Measurements from ENCODE around the gene NRN1. TPM values are rescaled to one million over a fixed set of nuclear protein-coding genes. Genes with fewer than 3 reads are reported as not detected.

The NRN1 gene
- total RNA-seq, 4 donors from 2014 or later: 0.19 to 7.1 (median 3.7) TPM

GRCh38 chr6:6008648-6009421 lies 2.1 kb upstream of the NRN1 start:
- 8 to 11% methylated on average over 18 to 24 of the region's 62 CpGs for WGBS, 2 donors
- H3K4me3 ChIP-seq: peak overlapping the region; percentile 11 to 64 (median 40)
- intact Hi-C loops (cut with DNase I): no loop called here
- H3K27ac ChIP-seq: peak overlapping the region in 3 of 4 donors; percentile 58 to 74 (median 60)
- H3K36me3 ChIP-seq: no peaks in the 10 kb centered on the region
- DNase-seq: no peak
- H3K9me3 ChIP-seq: peaks cover 0 to 6% (median 3%) of the 10 kb centered on the region in 3 donors
- TF ChIP-seq CTCF (IDR thresholded peaks at IDR 0.05): no peak
- no peak for TF ChIP-seq POLR2A (IDR thresholded peaks at IDR 0.05)
- peaks cover 21 to 97% (median 49%) of the 10 kb centered on the region in 4 donors for H3K27me3 ChIP-seq
- H3K4me1 ChIP-seq: peaks cover 21 to 50% (median 23%) of the 10 kb centered on the region in 3 donors

GRCh38 chr6:6008089-6008647 lies 1.4 kb upstream of the NRN1 start:
- intact Hi-C loops (cut with DNase I): no loop called here
- H3K4me3 ChIP-seq: peak overlapping the region; percentile 13 to 64 (median 43)
- TF ChIP-seq POLR2A (IDR thresholded peaks at IDR 0.05): no peak
- no peak for TF ChIP-seq CTCF (IDR thresholded peaks at IDR 0.05)
- H3K9me3 ChIP-seq: peaks cover 0 to 6% (median 3%) of the 10 kb centered on the region in 3 donors
- WGBS, 2 donors: 3 to 4% methylated on average over 10 of the region's 18 CpGs
- peak overlapping the region in 3 of 4 donors; percentile 58 to 74 (median 60) for H3K27ac ChIP-seq
- peaks cover 23 to 57% (median 28%) of the 10 kb centered on the region in 3 donors for H3K4me1 ChIP-seq
- DNase-seq: no peak
- H3K27me3 ChIP-seq: peaks cover 25 to 97% (median 55%) of the 10 kb centered on the region in 4 donors
- H3K36me3 ChIP-seq: no peaks in the 10 kb centered on the region

- H3K36me3 ChIP-seq: no peaks in the 10 kb centered on the region
- intact Hi-C loops (cut with DNase I): no loop called here
- 5 to 8% methylated on average over 23 to 24 of the region's 57 CpGs for WGBS, 2 donors
- no peak for DNase-seq
- peak overlapping the region; percentile 22 to 85 (median 66) for H3K27ac ChIP-seq
- TF ChIP-seq POLR2A (IDR thresholded peaks at IDR 0.05) (no peak), CTCF (IDR thresholded peaks at IDR 0.05) (no peak)
- peaks cover 25 to 63% (median 32%) of the 10 kb centered on the region in 3 donors for H3K4me1 ChIP-seq
- H3K9me3 ChIP-seq: peaks cover 0 to 6% (median 3%) of the 10 kb centered on the region in 3 donors
- H3K27me3 ChIP-seq: peaks cover 25 to 98% (median 60%) of the 10 kb centered on the region in 4 donors
- peak overlapping the region; percentile 13 to 64 (median 43) for H3K4me3 ChIP-seq
Measured at GRCh38 chr6:6007366-6008088, 802 bp upstream of the NRN1 start.

- no peak for DNase-seq
- peaks cover 27 to 71% (median 38%) of the 10 kb centered on the region in 3 donors for H3K4me1 ChIP-seq
- H3K36me3 ChIP-seq: no peaks in the 10 kb centered on the region
- no peak for TF ChIP-seq CTCF (IDR thresholded peaks at IDR 0.05)
- TF ChIP-seq POLR2A (IDR thresholded peaks at IDR 0.05): no peak
- intact Hi-C loops (cut with DNase I): no loop called here
- peak overlapping the region in 3 of 4 donors; percentile 40 to 64 (median 46) for H3K4me3 ChIP-seq
- WGBS, 2 donors: 4 to 9% methylated on average over 10 of the region's 10 CpGs
- H3K9me3 ChIP-seq: peaks cover 0 to 6% (median 3%) of the 10 kb centered on the region in 3 donors
- H3K27me3 ChIP-seq: peaks cover 32 to 100% (median 70%) of the 10 kb centered on the region in 4 donors
- H3K27ac ChIP-seq: peak overlapping the region in 2 of 4 donors; percentile 58 to 74
Measured at GRCh38 chr6:6006006-6006427, 708 bp downstream of the NRN1 start.

Data from esophagus squamous epithelium (tissue), 5 donors.